Tongue (tissue), 2 donors: ENCODE results near the gene CRLF2. TPM values are rescaled to one million over a fixed set of nuclear protein-coding genes. Genes with fewer than 3 reads are reported as not detected.
"Not testable (repeated sequence)": the region's sequence is repeated elsewhere in the genome, so short reads cannot be mapped to it uniquely, and the experiment has no call there.

ENCODE experiments used
- DNase-seq: peaks from one replicate; pipeline ENCODE4 v3.0.0-alpha.2; 2015
- total RNA-seq: library from RNA; depleted of rRNA; stranded (reverse); fragments of >200 nt; gene quantifications from one replicate; pipeline ENCODE4 v1.2.3, GENCODE V29; 2014

CRLF2 gene
- total RNA-seq, 1 donor from 2014 or later = not detected

- DNase-seq = no peak
These were observed 2.8 kb upstream of the CRLF2 start for GRCh38 chrX:1215123-1215823.

GRCh38 chrX:1213971-1214370, 1.5 kb upstream of the CRLF2 start:
- DNase-seq = no peak

- no peak for DNase-seq
These were observed 1.6 kb downstream of the CRLF2 start for GRCh38 chrX:1210844-1211243.

- no peak for DNase-seq
These were observed 4.9 kb downstream of the CRLF2 start for GRCh38 chrX:1207496-1208025.

GRCh38 chrX:1205681-1206611, 6.5 kb downstream of the CRLF2 start:
- peak; percentile 89 for DNase-seq

GRCh38 chrX:1202251-1202650, 10.2 kb downstream of the CRLF2 start:
- no peak for DNase-seq

- DNase-seq = no peak
These were observed 16.0 kb downstream of the CRLF2 start for GRCh38 chrX:1196436-1196835.

- DNase-seq = not testable (repeated sequence)
These were observed 20.3 kb downstream of the CRLF2 start for GRCh38 chrX:1192196-1192595.

- DNase-seq = no peak
These were observed 21.8 kb downstream of the CRLF2 start for GRCh38 chrX:1190596-1191145.

GRCh38 chrX:1185561-1185960, 26.9 kb downstream of the CRLF2 start:
- DNase-seq = no peak

GRCh38 chrX:1182211-1182610, 30.2 kb downstream of the CRLF2 start:
- DNase-seq = no peak

GRCh38 chrX:1181661-1182060, 30.8 kb downstream of the CRLF2 start:
- not testable (repeated sequence) for DNase-seq

GRCh38 chrX:1181170-1181569, 31.3 kb downstream of the CRLF2 start:
- DNase-seq = no peak

GRCh38 chrX:1178580-1179057, 33.8 kb downstream of the CRLF2 start:
- peak; percentile 60 for DNase-seq

GRCh38 chrX:1176531-1177320, 35.7 kb downstream of the CRLF2 start:
- peak; percentile 7 for DNase-seq

- not testable (repeated sequence) for DNase-seq
These were observed 37.6 kb downstream of the CRLF2 start for GRCh38 chrX:1174609-1175545.

- DNase-seq = not testable (repeated sequence)
These were observed 39.0 kb downstream of the CRLF2 start for GRCh38 chrX:1173435-1173834.

GRCh38 chrX:1172496-1172895, 40.0 kb downstream of the CRLF2 start:
- DNase-seq = no peak

GRCh38 chrX:1171915-1172314, 40.5 kb downstream of the CRLF2 start:
- DNase-seq = not testable (repeated sequence)

- DNase-seq = no peak
These were observed 42.2 kb downstream of the CRLF2 start for GRCh38 chrX:1170243-1170642.

GRCh38 chrX:1169189-1169588, 43.3 kb downstream of the CRLF2 start:
- DNase-seq = no peak
